Right lobe of liver (tissue), 4 donors: ENCODE data around the gene TMEM271.

Experiments
- CTCF ChIP-seq, 4 donors: fragments of 200-600 bp in 3 of 4; fragments of 450-650 bp in 1 of 4; IDR thresholded peaks; one replicate each; pipeline versions ENCODE4 v1.5.1 to v1.8.0; 2016 to 2022; ENCODE audit warnings: antibody characterized with exemption in 4 of 4, mild to moderate bottlenecking in 2 of 4
- POLR2A ChIP-seq: fragments of 450-650 bp; IDR thresholded peaks from one replicate; pipeline ENCODE4 v1.6.1; 2017; ENCODE audit warnings: antibody characterized with exemption, mild to moderate bottlenecking
- donor health status: DM: no; HTN: no; CAD: no.
- donor health status: DM: no; HTN: no; CAD: no.
- donor health status: DM: no; HTN: yes; CAD: no.

DNA sequence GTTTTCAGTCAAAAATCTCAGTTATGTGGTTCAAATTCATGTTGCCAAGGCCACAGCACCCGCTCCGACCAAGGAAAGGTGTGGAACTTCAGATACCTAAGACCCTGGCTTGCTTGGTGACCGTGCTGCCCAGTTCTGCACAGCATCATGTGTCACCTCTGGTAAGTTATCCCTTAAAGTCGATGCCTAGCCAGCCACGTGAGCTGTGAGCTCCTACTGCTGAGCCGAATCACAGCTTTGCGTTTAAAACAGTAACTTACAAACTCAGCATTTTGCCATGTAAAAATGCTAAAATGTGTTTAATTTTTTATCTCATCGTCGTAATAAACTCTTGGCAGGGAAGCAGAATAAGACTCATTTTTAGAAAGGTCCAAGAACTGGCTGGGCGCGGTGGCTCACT is 5.3 kb downstream of the TMEM271 start:
- TF ChIP-seq CTCF (IDR thresholded peaks at IDR 0.05) (no peak), POLR2A (no peak)
